Left ventricle myocardium inferior (tissue), 1 donor: Measurements from ENCODE around the gene KHNYN. TPM values are rescaled to one million over a fixed set of nuclear protein-coding genes. Genes with fewer than 3 reads are reported as not detected.

Experiments
- DNase-seq: peaks from one replicate; pipeline ENCODE4 v3.0.0-alpha.2; 2020
- H3K27ac ChIP-seq: fragments of 200-600 bp; replicated peaks from 2 replicates; pipeline ENCODE4 v1.8.0; 2021
- H3K27me3 ChIP-seq: fragments of 200-600 bp; 2 replicates; pipeline ENCODE4 v1.8.0; 2021; ENCODE audit warnings: low read depth
- H3K36me3 ChIP-seq: fragments of 200-600 bp; 2 replicates; pipeline ENCODE4 v1.8.0; 2021
- H3K4me1 ChIP-seq: fragments of 200-600 bp; 2 replicates; pipeline ENCODE4 v1.8.0; 2021
- H3K4me3 ChIP-seq: fragments of 200-600 bp; 2 replicates; pipeline ENCODE4 v1.8.0; 2021; ENCODE audit warnings: mild to moderate bottlenecking, moderate library complexity
- H3K9me3 ChIP-seq: fragments of 200-600 bp; replicated peaks from 2 replicates; pipeline ENCODE4 v1.8.0; 2021
- CTCF ChIP-seq: fragments of 200-600 bp; IDR thresholded peaks from 2 replicates; pipeline ENCODE4 v1.8.0; 2021; ENCODE audit warnings: antibody characterized with exemption, mild to moderate bottlenecking, borderline replicate concordance
- intact Hi-C: fragments of 100-400 bp; cut with micrococcal nuclease; formaldehyde crosslinking; loops from one replicate; pipeline ENCODE4 v1.11.0; 2022
- total RNA-seq: library from RNA; stranded (reverse); fragmentation: NEBNext Ultra II Directional; extraction: Animal tissue kit (Norgen Biotek cat#: 25700); gene quantifications from one replicate; pipeline ENCODE4 v1.2.1, GENCODE V29; 2021
- donor health status: DM: no; HTN: yes; CAD: no; lungs with severe emphysema.

The KHNYN gene
- total RNA-seq, 1 donor from 2014 or later, result 20.5 TPM

GRCh38 chr14:24427537-24428508 lies 1.9 kb upstream of the KHNYN start:
- no peak for TF ChIP-seq CTCF
- intact Hi-C loops, result no loop called here
- Histone ChIP-seq H3K27me3 (no peaks in the 10 kb centered on the region), H3K36me3 (peaks cover 5% of the 10 kb centered on the region), H3K9me3 (no peaks in the 10 kb centered on the region), H3K4me3 (no peak overlapping the region), H3K27ac (no peak overlapping the region), H3K4me1 (peaks cover 67% of the 10 kb centered on the region)
- DNase-seq, result no peak

DNA sequence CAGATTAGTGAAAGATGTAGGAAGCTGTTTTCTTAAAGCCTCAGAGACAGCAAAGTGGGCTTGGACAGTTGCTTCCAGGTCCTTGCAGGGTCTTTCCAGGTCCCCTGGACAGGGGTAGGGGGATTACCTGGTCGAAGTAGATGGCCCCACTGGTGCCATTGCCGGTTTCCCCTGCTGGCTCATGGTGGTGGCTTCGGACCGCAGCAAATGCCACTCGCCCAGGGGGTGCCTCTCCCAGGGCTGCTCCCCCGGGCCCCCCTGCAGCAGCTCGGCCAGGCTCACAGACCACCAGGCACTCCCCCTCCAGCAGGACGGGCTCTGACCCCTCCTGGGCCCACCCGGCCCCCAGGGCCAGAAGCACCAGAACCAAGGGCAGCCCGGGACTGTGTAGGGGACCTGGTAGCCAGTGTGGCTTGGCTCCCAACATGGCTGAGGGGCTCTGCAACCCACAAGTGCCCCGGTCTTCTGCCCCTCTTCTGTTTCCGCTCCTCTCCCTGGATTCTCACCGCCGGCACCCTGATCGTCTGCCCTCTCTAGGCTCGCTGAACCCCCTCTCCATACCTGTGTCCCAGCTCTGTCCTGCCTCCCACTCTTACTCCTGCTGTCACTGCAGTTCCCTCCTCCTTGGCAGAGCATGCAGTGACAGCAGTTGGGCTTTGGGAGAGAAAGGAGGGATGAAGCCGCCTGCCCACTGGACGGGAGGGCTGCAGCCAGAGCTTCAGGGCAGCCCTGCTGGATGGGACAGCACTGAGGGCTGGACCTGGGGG lies 943 bp upstream of the KHNYN start:
- Histone ChIP-seq H3K27me3 (no peaks in the 10 kb centered on the region), H3K9me3 (no peaks in the 10 kb centered on the region), H3K27ac (peak overlapping the region; percentile 96), H3K36me3 (peaks cover 14% of the 10 kb centered on the region), H3K4me1 (peaks cover 72% of the 10 kb centered on the region), H3K4me3 (peak overlapping the region; percentile 81)
- intact Hi-C loops, result no loop called here
- no peak for TF ChIP-seq CTCF
- no peak for DNase-seq

DNA sequence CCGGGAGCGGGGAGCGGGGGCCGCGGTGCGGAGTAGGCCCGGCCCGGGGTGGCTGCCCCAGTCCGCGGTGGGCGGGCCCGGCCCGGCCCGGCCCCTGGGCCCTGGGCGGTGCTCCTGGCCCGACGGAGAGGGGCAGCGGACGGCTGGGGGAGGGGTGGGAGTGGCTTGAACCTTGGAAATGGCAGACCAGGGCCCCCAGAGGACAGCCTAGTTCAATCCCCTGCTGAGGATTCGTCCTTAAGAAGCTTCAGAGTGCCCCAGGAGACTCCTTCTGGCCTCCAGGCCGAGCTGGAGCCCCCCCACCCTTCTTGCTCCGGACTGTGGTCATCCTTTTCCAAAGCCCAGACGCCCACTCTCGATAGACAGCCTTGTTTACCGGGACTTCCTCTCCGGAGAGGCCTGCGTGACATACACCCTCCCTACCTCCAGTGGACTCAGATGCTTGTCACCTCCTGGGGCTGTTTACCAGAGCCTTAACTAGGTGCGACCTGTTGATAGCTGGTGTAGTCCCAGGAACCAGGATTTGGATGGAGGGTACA lies 458 bp downstream of the KHNYN start:
- Histone ChIP-seq H3K27me3 (no peaks in the 10 kb centered on the region), H3K4me1 (peaks cover 64% of the 10 kb centered on the region), H3K36me3 (peaks cover 19% of the 10 kb centered on the region), H3K27ac (peak overlapping the region; percentile 96), H3K4me3 (peak overlapping the region; percentile 81), H3K9me3 (no peaks in the 10 kb centered on the region)
- TF ChIP-seq CTCF, result no peak
- intact Hi-C loops, result loop anchor here (5.0 kb wide), 1 partner anchor 63 kb away; the partner anchor contains the start of gene NFATC4
- peak; percentile 87 for DNase-seq

DNA sequence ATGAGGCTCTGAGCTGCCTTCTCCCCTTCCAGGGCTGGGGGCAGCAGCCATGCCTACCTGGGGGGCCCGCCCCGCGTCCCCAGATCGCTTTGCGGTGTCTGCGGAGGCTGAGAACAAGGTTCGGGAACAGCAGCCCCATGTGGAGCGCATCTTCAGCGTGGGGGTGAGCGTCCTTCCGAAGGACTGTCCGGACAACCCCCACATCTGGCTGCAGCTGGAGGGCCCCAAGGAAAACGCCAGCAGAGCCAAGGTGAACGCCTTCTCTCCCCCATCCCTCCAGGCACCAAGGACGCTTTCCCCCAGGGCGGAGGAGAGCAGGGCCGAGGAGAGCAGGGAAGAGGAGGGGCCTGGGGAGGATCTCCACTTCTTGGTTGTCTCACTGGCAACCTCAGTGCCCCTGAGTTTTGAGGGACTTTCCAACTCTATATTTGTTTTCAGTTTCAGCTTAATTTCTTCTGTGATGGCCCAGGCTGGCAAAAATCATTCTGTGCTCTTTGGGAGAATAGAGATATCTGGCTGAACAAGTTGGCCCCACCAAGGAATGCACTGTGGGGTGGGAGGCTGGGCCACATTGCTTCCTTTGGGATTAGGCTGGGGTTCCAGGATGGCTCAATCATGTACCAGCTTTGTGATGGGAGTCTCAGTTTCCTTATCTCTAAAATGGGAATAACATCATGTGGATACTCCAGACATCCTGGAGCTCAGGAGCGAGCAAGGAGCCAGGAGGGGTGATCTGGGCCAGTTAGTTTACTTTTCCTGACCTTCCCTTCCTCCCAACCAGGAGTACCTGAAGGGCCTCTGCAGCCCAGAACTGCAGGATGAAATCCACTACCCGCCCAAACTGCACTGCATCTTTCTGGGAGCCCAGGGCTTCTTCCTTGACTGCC lies 1.2 kb downstream of the KHNYN start:
- Histone ChIP-seq H3K4me3 (peak overlapping the region; percentile 81), H3K4me1 (peaks cover 64% of the 10 kb centered on the region), H3K36me3 (peaks cover 23% of the 10 kb centered on the region), H3K27me3 (no peaks in the 10 kb centered on the region), H3K27ac (peak overlapping the region; percentile 96), H3K9me3 (no peaks in the 10 kb centered on the region)
- intact Hi-C loops, result loop anchor here (5.0 kb wide), 1 partner anchor 64 kb away; the partner anchor contains the start of gene NFATC4
- no peak for DNase-seq
- no peak for TF ChIP-seq CTCF
